GM10266 (cell line): ENCODE results near the gene CENPK.

Experiments used
- DNase-seq: peaks from one replicate; pipeline ENCODE4 v3.0.0; 2012; ENCODE audit errors: extremely low spot score
- CTCF ChIP-seq: IDR thresholded peaks from 2 replicates; pipeline ENCODE4 v1.5.1; 2012; ENCODE audit warnings: mild to moderate bottlenecking, low read depth; ENCODE audit not compliant: control insufficient read depth, insufficient read depth; ENCODE audit errors: missing control alignments

Gene CENPK

DNA sequence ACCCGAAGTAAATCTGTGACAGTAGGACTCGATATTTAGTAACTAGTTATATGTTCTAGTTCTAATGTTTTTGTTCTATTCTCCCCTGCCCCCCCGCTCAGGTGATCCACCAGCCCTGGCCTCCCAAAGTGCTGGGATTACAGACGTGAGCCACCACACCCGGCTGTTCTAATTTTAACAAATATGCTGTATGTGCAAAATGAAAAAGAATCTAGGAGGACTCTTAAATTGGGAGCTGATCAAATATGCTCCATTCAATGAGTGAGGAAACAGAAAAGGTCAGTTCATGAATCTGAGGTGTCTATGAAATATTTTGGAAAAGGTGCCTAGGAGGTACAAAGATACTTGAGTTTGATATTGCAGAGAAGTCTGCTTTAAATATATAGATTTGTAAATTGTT, 16.8 kb downstream of the CENPK start:
- DNase-seq = no peak
- no peak for TF ChIP-seq CTCF

GRCh38 chr5:65544473-65544872, 18.5 kb downstream of the CENPK start:
- TF ChIP-seq CTCF = no peak
- no peak for DNase-seq

DNA sequence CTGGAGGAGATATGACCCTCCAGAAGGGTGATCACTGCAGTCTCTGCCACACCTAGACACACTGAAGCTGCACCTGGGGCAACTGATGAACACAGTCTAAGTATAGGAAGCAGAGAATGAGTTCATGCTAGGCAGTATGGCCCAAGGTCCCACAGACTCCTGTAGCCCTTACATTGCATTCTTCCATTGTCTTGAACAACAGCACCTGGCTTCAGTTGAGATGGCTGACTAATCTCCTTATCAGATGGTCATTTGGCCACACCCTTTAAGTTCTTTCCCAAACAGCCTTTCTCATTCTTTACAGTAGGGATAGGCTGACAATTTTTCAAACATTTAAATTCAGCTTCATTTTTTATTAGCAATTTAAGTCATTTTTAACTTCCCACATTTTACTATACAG, 23.1 kb downstream of the CENPK start:
- no peak for TF ChIP-seq CTCF
- no peak for DNase-seq

- no peak for DNase-seq
- no peak for TF ChIP-seq CTCF
Observed at GRCh38 chr5:65535529-65535987, 27.4 kb downstream of the CENPK start.

DNA sequence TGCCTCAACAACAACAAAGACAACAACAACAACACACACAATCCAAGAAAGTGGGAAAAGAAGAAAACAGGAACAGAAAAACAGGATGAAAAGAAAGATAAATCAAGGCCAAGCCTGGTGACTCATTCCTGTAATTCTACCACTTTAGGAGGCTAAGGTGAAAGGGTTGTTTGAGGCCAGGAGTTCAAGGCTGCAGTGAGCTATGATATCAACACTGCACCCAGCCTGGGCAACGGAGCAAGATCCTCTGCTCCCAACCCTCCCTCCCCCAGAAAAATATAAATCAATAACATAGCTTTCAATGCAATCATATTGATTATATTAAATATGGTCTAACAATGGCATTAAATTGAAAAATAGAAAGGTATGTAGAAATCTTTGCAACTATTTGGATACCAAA, 32.1 kb downstream of the CENPK start:
- DNase-seq = no peak
- TF ChIP-seq CTCF = no peak

GRCh38 chr5:65525726-65526125, 37.2 kb downstream of the CENPK start:
- DNase-seq = no peak
- TF ChIP-seq CTCF = no peak

DNA sequence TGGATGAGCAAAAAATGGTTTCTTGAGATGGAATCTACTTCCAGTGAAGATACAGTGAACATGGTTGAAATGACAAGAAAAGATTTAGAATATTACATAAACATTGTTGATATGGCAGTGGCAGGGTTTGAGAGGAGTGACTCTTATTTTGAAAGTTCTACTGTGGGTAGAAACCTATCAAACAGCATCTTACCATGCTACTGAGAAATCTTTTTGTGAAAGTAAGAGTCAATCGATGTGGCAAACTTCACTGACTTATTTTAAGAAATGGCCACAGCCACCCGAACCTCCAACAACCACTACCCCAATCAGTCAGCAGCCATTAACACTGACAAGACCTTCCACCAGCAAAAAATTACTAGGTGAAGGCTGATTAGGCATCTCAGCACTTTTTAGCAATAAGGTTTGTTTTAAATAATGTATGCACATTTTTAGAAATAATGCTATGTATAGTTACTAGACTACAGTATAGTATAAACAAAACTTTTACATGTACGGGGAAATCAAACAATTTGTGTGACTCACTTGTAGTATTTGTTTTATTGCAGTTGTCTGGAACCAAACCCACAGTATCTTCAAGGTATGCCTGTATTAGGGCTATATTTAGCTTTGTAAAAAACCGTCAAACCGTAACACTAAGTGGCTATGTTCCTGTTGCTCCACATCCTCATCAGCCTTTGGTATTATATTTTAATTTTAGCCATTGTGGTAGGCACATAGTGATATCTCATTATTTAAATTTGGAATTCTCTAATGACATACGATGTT, 50.6 kb downstream of the CENPK start:
- DNase-seq = no peak
- TF ChIP-seq CTCF = no peak
